ENCODE results near the gene TTC7B.

- TF ChIP-seq TEAD4 (IDR thresholded peaks at IDR 0.05) (no peak), YY1 (IDR thresholded peaks at IDR 0.05; ENCODE audit: low read depth) (no peak), EP300 (IDR thresholded peaks at IDR 0.05; ENCODE audit: borderline replicate concordance) (no peak), ZBTB7A (IDR thresholded peaks at IDR 0.05; ENCODE audit: low read depth) (no peak), TAF1 (IDR thresholded peaks at IDR 0.05; ENCODE audit: low read depth) (no peak), RAD21 (IDR thresholded peaks at IDR 0.05; ENCODE audit: low read depth) (no peak), FOXM1 (IDR thresholded peaks at IDR 0.05; ENCODE audit: borderline replicate concordance, low read depth) (no peak), MAX (IDR thresholded peaks at IDR 0.05) (no peak), CEBPB (IDR thresholded peaks at IDR 0.05) (no peak), TCF12 (IDR thresholded peaks at IDR 0.05; ENCODE audit: low read depth) (no peak)
These were observed 216.9 kb downstream of the TTC7B start for GRCh38 chr14:90599339-90599738.
